Medulla oblongata (tissue), 1 donor: ENCODE data around the gene EPHB2.
"Not testable (repeated sequence)": the region's sequence is repeated elsewhere in the genome, so short reads cannot be mapped to it uniquely, and the experiment has no call there.

Source experiments
- DNase-seq: peaks from one replicate; pipeline ENCODE4 v3.0.0-alpha.2; 2015; ENCODE audit errors: extremely low spot score

Gene EPHB2

GRCh38 chr1:22710701-22711049 lies at the start of gene EPHB2:
Gene EPHB2, plus strand, starts transcription at chr1:22710839. Its CDS starts 144 bp downstream, at chr1:22710983.
- peak; percentile 46 for DNase-seq

- no peak for DNase-seq
Observed at GRCh38 chr1:22661880-22662279, 48.8 kb upstream of the EPHB2 start.

GRCh38 chr1:22662318-22662717 lies 48.3 kb upstream of the EPHB2 start:
- DNase-seq, result peak; percentile 78

- DNase-seq, result no peak
Observed at GRCh38 chr1:22662986-22663408, 47.6 kb upstream of the EPHB2 start.

- DNase-seq, result no peak
Observed at GRCh38 chr1:22665752-22666151, 44.9 kb upstream of the EPHB2 start.

GRCh38 chr1:22666412-22666811 lies 44.2 kb upstream of the EPHB2 start:
- no peak for DNase-seq

- DNase-seq, result not testable (repeated sequence)
Observed at GRCh38 chr1:22668840-22669239, 41.8 kb upstream of the EPHB2 start.

GRCh38 chr1:22670352-22670975 lies 40.2 kb upstream of the EPHB2 start:
- no peak for DNase-seq

GRCh38 chr1:22671999-22672398 lies 38.6 kb upstream of the EPHB2 start:
- no peak for DNase-seq

- peak; percentile 74 for DNase-seq
Observed at GRCh38 chr1:22673486-22674409, 36.9 kb upstream of the EPHB2 start.

- DNase-seq, result no peak
Observed at GRCh38 chr1:22674410-22674749, 36.3 kb upstream of the EPHB2 start.

GRCh38 chr1:22676151-22676550 lies 34.5 kb upstream of the EPHB2 start:
- DNase-seq, result not testable (repeated sequence)

GRCh38 chr1:22676916-22677583 lies 33.6 kb upstream of the EPHB2 start:
- no peak for DNase-seq

GRCh38 chr1:22677931-22678896 lies 32.4 kb upstream of the EPHB2 start:
- DNase-seq, result no peak

GRCh38 chr1:22680726-22681125 lies 29.9 kb upstream of the EPHB2 start:
- no peak for DNase-seq

GRCh38 chr1:22681556-22682276 lies 28.9 kb upstream of the EPHB2 start:
- no peak for DNase-seq

GRCh38 chr1:22683547-22683946 lies 27.1 kb upstream of the EPHB2 start:
- no peak for DNase-seq

GRCh38 chr1:22685591-22686059 lies 25.0 kb upstream of the EPHB2 start:
- no peak for DNase-seq

GRCh38 chr1:22687191-22687590 lies 23.4 kb upstream of the EPHB2 start:
- no peak for DNase-seq

- DNase-seq, result no peak
Observed at GRCh38 chr1:22688466-22688865, 22.2 kb upstream of the EPHB2 start.

- DNase-seq, result no peak
Observed at GRCh38 chr1:22689505-22689904, 21.1 kb upstream of the EPHB2 start.
